RCC 7860 (cell line): ENCODE data around the gene DPYSL3.

ENCODE experiments used
- DNase-seq: peaks from one replicate; pipeline ENCODE4 v3.0.0-alpha.2; 2015; ENCODE audit warnings: low spot score
- FAIRE-seq: peaks from 2 replicates; lab custom pipeline; 2012; peaks lifted over from hg19 to GRCh38; lab: Jason Lieb, UNC

The DPYSL3 gene

GRCh38 chr5:147479949-147480348, 29.9 kb downstream of the DPYSL3 start:
- FAIRE-seq, result peak; percentile 91
- DNase-seq, result peak; percentile 77

DNA sequence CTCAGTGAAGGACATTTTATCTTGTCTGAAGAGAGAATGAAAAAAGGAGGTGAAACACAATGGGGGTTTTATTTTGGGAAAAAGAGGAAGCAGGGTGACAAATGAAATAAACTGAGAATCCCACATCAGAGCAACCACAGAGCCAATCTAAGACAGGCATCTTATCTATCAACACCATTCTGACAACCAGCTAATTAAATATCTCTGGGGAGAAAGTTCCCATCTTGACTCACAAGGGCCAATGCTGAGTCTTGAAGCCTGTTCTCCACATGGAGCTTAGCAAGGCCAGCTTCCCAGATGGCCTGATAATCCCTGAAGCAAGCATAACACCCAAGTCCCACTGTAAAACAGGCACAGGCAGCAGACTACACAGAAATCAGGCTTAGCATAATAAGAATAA, 30.4 kb downstream of the DPYSL3 start:
- no peak for FAIRE-seq
- no peak for DNase-seq

DNA sequence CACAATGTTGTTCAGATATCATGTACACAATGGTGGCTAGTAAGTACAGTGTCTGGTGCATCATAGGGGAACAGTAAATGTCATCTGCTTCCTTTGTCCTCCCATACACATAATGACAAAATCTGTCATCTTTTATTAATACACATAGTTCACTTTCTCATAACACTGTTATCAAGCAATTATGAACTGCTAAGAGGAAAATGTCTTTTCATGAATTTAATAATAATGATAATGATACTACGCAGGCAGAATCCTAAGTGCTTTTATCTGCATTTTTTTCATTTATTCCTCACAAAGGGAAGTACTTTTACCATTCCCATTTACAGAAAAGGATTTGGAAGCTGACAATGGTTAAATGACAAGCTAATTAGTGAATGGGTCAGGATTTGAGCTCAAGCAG, 35.7 kb downstream of the DPYSL3 start:
- FAIRE-seq (no peak), DNase-seq (no peak)

DNA sequence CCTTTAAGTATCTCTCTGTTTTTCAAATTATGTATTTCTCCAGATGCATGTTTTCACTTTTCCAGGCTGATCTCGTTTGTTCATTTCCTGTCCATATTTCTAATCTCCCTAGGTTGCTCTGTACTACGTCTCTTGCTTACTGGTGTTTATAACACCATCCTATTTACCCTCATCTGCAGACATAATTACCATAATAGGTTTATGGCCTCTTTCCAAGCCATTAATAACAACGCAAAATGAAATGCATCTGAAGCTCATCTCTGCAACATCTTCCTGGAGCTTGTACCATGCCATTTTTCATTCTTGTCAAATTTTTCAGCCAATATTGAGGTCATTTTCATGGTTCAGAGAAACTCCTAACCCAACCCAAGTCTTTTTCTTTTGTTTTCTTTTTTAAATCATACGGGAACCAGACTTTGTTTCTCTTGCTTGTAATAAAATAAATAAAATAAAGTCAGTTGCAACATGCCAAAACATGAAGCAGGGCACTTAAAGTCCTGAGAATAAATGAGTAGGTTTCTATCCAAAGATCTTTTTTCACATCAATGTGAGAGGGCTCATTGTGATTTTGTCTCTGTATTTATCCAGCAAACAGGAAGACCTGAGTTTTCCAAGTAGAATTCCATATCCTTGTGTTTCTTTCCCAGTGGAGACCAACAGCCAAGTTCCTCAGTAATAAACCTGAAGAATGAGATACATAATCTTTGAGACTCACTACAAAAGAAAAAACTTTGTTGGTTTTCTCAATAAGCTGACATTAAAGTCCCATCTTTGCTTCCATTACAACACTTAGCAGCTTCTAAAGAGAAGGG, 37.0 kb downstream of the DPYSL3 start:
- FAIRE-seq, result no peak
- DNase-seq, result no peak

GRCh38 chr5:147467973-147468508, 41.8 kb downstream of the DPYSL3 start:
- no peak for FAIRE-seq

GRCh38 chr5:147466360-147466980, 43.4 kb downstream of the DPYSL3 start:
- DNase-seq (no peak), FAIRE-seq (no peak)

More at GRCh38 chr5:147467973-147468508, 41.8 kb downstream of the DPYSL3 start:
- DNase-seq, result no peak

GRCh38 chr5:147465747-147466146, 44.1 kb downstream of the DPYSL3 start:
- FAIRE-seq, result no peak
- DNase-seq, result no peak

- DNase-seq (no peak), FAIRE-seq (no peak)
These were observed 45.7 kb downstream of the DPYSL3 start for GRCh38 chr5:147464211-147464610.

- peak; percentile 46 for DNase-seq
These were observed 48.0 kb downstream of the DPYSL3 start for GRCh38 chr5:147461915-147462314.

GRCh38 chr5:147460380-147460779, 49.5 kb downstream of the DPYSL3 start:
- no peak for FAIRE-seq
- no peak for DNase-seq

More at GRCh38 chr5:147461915-147462314, 48.0 kb downstream of the DPYSL3 start:
- peak; percentile 16 for FAIRE-seq

- no peak for DNase-seq
- no peak for FAIRE-seq
These were observed 51.3 kb downstream of the DPYSL3 start for GRCh38 chr5:147458581-147458980.

GRCh38 chr5:147455822-147456450, 53.9 kb downstream of the DPYSL3 start:
- no peak for FAIRE-seq
- no peak for DNase-seq

GRCh38 chr5:147454996-147455677, 54.7 kb downstream of the DPYSL3 start:
- FAIRE-seq (no peak), DNase-seq (no peak)

- DNase-seq (peak; percentile 50), FAIRE-seq (no peak)
These were observed 55.7 kb downstream of the DPYSL3 start for GRCh38 chr5:147453875-147454814.

DNA sequence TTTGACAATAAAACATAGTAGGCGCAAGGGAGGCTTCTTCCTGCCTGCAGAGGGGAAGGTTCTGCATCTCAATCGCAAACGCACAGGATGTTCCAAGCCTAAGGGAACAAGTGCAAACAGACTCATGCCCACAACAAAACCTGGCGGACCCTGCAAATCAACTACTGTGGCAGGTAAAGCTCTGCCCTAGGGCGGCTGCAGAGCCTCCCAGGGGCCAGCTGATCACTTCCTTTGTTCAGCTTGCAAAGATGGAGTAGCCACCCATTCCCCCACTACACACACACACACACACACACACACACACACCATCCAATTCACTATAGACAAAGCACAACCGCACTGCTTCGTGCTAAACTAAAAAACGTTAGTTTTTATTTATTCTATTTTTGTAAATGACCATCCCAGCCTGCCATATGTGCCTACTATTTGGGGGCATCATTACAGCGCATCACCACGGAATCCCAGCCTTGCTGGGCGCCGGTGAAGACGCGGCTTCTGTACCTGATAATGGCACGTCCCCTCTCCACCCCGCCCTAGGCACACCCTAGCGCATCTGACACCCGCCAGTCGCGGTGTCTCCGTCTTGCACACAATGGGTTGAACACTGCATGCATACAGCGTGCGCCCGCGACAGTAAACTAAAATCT, 57.6 kb downstream of the DPYSL3 start:
- DNase-seq, result no peak
- no peak for FAIRE-seq

DNA sequence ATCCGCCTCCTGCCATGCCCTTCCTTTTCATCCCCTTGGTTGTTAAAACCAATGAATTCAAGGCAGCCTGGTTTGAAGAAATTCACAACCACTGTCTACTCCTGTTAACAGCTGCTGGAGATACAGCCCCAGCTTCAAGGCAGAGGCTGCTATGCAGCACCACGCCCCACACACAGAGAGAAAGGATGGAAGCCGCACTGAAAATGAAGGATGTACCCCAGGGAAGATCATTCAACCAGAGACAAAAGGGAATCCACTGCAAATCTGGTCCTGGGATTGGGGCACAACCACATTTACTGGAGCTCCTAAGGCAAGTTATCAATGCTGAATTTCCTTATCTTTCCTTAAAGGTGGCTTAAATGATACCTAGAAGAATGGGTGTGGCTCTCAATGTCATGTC, 58.7 kb downstream of the DPYSL3 start:
- no peak for DNase-seq
- no peak for FAIRE-seq

DNA sequence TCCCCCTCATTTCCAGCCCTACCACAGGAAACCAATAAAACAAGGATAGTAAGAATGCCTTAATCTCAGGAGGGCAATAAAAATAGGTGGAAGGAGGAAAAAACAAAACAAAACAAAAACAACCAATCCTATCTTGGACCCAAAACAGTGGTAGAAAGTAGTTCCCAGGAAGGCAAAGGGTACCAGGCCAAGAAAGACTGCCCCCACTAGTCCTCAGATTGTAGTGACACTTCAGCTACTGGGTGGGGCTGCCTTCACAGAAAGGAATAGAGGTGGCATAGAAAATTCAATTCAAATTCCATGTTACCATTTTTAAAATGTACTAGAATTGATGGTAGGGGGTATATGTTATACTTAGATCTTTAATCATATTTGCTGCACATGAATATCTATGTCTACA, 59.3 kb downstream of the DPYSL3 start:
- DNase-seq (no peak), FAIRE-seq (no peak)

DNA sequence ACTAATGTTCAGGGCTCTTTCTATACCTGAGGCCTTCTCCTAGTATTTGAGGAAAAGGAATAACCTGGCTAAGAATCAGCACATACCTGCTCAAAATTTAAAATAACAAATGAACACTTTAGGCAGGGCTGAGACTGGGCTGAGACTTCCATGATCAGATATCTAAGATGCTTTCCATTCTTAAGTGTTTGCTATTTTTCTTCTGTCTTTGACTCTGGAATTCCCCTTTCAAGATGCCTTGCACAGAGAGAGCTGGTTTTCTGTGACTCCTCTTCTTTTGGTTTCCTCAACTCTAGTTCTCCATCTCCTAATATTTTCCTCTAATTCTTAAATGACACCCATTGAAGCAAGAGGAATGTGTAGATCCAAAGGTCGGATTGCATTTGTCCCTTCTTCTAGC, 61.1 kb downstream of the DPYSL3 start:
- no peak for FAIRE-seq
- DNase-seq, result no peak

DNA sequence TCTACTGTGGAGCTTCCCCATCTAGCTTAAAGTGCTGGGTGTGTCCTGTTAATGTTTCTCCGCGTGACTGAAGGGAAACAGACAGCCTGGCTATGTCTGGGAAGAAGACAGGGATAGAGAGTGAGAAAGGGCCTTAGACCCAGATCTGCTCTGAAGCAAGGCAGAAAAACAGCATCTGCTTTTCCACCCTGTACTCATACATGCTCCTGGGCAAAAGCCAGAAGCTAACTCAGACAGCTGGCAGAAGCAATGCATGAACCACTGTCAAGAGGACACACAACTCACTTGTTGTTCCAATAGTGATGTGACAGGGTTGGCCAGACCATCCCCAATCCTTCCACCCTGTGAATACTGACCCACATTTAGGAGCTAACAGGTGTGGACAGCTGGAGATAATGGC, 63.3 kb downstream of the DPYSL3 start:
- FAIRE-seq (no peak), DNase-seq (no peak)
